ENCODE data around the gene TAAR1.
"Not testable (repeated sequence)": the region's sequence is repeated elsewhere in the genome, so short reads cannot be mapped to it uniquely, and the experiment has no call there.

Gene TAAR1

GRCh38 chr6:132607544-132608233 lies 51.3 kb downstream of the TAAR1 start:
- H3K27ac ChIP-seq (ENCODE audit: low read length): no peak overlapping the region
- no peaks in the 10 kb centered on the region for H3K36me3 ChIP-seq (replicated peaks; ENCODE audit: low read depth, low read length)
- H3K4me1 ChIP-seq (ENCODE audit: low read length): no peaks in the 10 kb centered on the region
- no peaks in the 10 kb centered on the region for H3K79me2 ChIP-seq (ENCODE audit: low read length)
- H3K9me3 ChIP-seq (ENCODE audit: insufficient read depth, low read length): no peaks in the 10 kb centered on the region
- no peak overlapping the region for H3K4me3 ChIP-seq (ENCODE audit: low read length)
- H3K9ac ChIP-seq (ENCODE audit: low read length): no peak overlapping the region
- no peak overlapping the region for H3K4me2 ChIP-seq (ENCODE audit: low read length)
- no peak for TF ChIP-seq CTCF (IDR thresholded peaks at IDR 0.05; ENCODE audit: low read depth, low read length)
- H2AFZ ChIP-seq (ENCODE audit: low read depth, low read length): no peak overlapping the region
- no peaks in the 10 kb centered on the region for H4K20me1 ChIP-seq (ENCODE audit: insufficient read depth, low read length)
- H3K27me3 ChIP-seq (ENCODE audit: low read depth, low read length): no peaks in the 10 kb centered on the region

GRCh38 chr6:132604635-132605152 lies 54.3 kb downstream of the TAAR1 start:
- no peaks in the 10 kb centered on the region for H3K27me3 ChIP-seq (ENCODE audit: low read depth, low read length)
- no peak overlapping the region for H3K4me2 ChIP-seq (ENCODE audit: low read length)
- no peaks in the 10 kb centered on the region for H3K36me3 ChIP-seq (replicated peaks; ENCODE audit: low read depth, low read length)
- H3K9ac ChIP-seq (ENCODE audit: low read length): no peak overlapping the region
- H3K4me1 ChIP-seq (ENCODE audit: low read length): no peaks in the 10 kb centered on the region
- H3K9me3 ChIP-seq (ENCODE audit: insufficient read depth, low read length): no peaks in the 10 kb centered on the region
- no peaks in the 10 kb centered on the region for H3K79me2 ChIP-seq (ENCODE audit: low read length)
- no peaks in the 10 kb centered on the region for H4K20me1 ChIP-seq (ENCODE audit: insufficient read depth, low read length)
- no peak overlapping the region for H3K27ac ChIP-seq (ENCODE audit: low read length)
- H3K4me3 ChIP-seq (ENCODE audit: low read length): no peak overlapping the region
- no peak overlapping the region for H2AFZ ChIP-seq (ENCODE audit: low read depth, low read length)
- TF ChIP-seq EZH2phosphoT487 (IDR thresholded peaks at IDR 0.05; ENCODE audit: low read depth) (no peak), CTCF (IDR thresholded peaks at IDR 0.05; ENCODE audit: low read depth, low read length) (no peak)

DNA sequence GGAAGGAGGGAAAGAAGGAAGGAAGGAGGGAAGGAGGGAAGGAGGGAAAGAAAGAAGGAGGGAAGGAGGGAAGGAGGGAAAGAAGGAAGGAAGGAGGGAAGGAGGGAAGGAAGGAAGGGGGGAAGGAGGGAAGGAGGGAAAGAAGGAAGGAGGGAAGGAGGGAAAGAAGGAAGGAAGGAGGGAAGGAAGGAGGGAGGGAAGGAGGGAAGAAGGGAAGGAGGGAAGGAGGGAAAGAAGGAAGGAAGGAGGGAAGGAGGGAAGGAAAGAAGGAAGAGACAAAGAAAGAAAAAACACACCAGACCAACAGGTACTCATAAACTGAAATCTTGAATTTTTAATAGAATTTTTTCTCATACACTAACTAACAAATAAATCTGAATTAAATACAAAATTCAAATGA lies 58.1 kb downstream of the TAAR1 start:
- not testable (repeated sequence) for H2AFZ ChIP-seq (ENCODE audit: low read depth, low read length); H3K9ac ChIP-seq (ENCODE audit: low read length); H3K79me2 ChIP-seq (ENCODE audit: low read length); H4K20me1 ChIP-seq (ENCODE audit: insufficient read depth, low read length); H3K4me2 ChIP-seq (ENCODE audit: low read length); H3K27ac ChIP-seq (ENCODE audit: low read length); H3K4me1 ChIP-seq (ENCODE audit: low read length); H3K4me3 ChIP-seq (ENCODE audit: low read length); H3K36me3 ChIP-seq (replicated peaks; ENCODE audit: low read depth, low read length); H3K9me3 ChIP-seq (ENCODE audit: insufficient read depth, low read length); H3K27me3 ChIP-seq (ENCODE audit: low read depth, low read length)

DNA sequence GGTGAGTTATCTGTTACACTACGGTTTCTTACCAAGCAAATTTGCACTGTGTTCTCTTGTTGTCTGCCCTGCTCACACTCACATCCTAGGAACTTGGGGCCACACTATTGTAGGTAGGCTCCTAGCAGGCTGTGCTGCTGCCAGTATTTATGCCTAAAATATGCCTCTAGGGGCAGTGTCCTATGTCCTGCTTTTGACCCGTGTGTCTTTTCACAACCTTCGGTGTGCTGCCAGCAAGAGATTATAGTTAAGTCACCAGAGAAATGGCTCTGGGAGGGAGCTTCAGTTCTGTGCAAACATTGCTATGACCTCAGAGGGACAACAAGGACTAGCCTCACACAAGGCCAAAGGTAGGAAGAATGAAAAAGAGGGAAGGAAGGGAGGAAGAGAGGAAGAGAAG lies 60.5 kb downstream of the TAAR1 start:
- H3K36me3 ChIP-seq (replicated peaks; ENCODE audit: low read depth, low read length): no peaks in the 10 kb centered on the region
- no peak overlapping the region for H3K27ac ChIP-seq (ENCODE audit: low read length)
- no peaks in the 10 kb centered on the region for H3K4me1 ChIP-seq (ENCODE audit: low read length)
- no peak overlapping the region for H3K4me3 ChIP-seq (ENCODE audit: low read length)
- no peak overlapping the region for H3K9ac ChIP-seq (ENCODE audit: low read length)
- H3K27me3 ChIP-seq (ENCODE audit: low read depth, low read length): no peaks in the 10 kb centered on the region
- H2AFZ ChIP-seq (ENCODE audit: low read depth, low read length): peak overlapping the region; percentile 55; the same call in 1 of the 2 replicates
- TF ChIP-seq CTCF (IDR thresholded peaks at IDR 0.05; ENCODE audit: low read depth, low read length) (peak; percentile 56), EZH2phosphoT487 (IDR thresholded peaks at IDR 0.05; ENCODE audit: low read depth) (no peak)
- H3K4me2 ChIP-seq (ENCODE audit: low read length): peak overlapping the region; percentile 59
- H3K79me2 ChIP-seq (ENCODE audit: low read length): no peaks in the 10 kb centered on the region
- H3K9me3 ChIP-seq (ENCODE audit: insufficient read depth, low read length): no peaks in the 10 kb centered on the region
- no peaks in the 10 kb centered on the region for H4K20me1 ChIP-seq (ENCODE audit: insufficient read depth, low read length)
